WERI-Rb-1 (cell line): Measurements from ENCODE around the gene CDC42BPG.

Experiments
- DNase-seq: peaks from one replicate; pipeline ENCODE4 v3.0.0-alpha.2; 2020
- H3K27ac ChIP-seq: fragments of 250-450 bp; sonication (Bioruptor Pico); 2 replicates; pipeline ENCODE4 v1.5.1; 2020; ENCODE audit warnings: mild to moderate bottlenecking, moderate library complexity
- H3K27me3 ChIP-seq: fragments of 250-450 bp; sonication (Bioruptor Pico); 2 replicates; pipeline ENCODE4 v1.5.1; 2021; ENCODE audit warnings: mild to moderate bottlenecking, low read depth, moderate library complexity; ENCODE audit not compliant: insufficient read depth, severe bottlenecking
- H3K36me3 ChIP-seq: fragments of 250-450 bp; sonication (Bioruptor Pico); 2 replicates; pipeline ENCODE4 v1.5.1; 2020; ENCODE audit warnings: mild to moderate bottlenecking, moderate library complexity
- H3K4me3 ChIP-seq: 2 replicates; pipeline ENCODE4 v1.5.1; 2011; ENCODE audit warnings: low read depth, mild to moderate bottlenecking, control low read depth, low read length
- H3K9me3 ChIP-seq: fragments of 250-450 bp; sonication (Bioruptor Pico); 2 replicates; pipeline ENCODE4 v1.5.1; 2021; ENCODE audit warnings: mild to moderate bottlenecking, moderate library complexity; ENCODE audit not compliant: severe bottlenecking
- TF ChIP-seq, protein P1 (sequence below): IDR thresholded peaks from 2 replicates; pipeline ENCODE4 v1.5.1; 2011; ENCODE audit warnings: low read depth, mild to moderate bottlenecking, control low read depth, inconsistent platforms, low read length

The CDC42BPG gene

DNA sequence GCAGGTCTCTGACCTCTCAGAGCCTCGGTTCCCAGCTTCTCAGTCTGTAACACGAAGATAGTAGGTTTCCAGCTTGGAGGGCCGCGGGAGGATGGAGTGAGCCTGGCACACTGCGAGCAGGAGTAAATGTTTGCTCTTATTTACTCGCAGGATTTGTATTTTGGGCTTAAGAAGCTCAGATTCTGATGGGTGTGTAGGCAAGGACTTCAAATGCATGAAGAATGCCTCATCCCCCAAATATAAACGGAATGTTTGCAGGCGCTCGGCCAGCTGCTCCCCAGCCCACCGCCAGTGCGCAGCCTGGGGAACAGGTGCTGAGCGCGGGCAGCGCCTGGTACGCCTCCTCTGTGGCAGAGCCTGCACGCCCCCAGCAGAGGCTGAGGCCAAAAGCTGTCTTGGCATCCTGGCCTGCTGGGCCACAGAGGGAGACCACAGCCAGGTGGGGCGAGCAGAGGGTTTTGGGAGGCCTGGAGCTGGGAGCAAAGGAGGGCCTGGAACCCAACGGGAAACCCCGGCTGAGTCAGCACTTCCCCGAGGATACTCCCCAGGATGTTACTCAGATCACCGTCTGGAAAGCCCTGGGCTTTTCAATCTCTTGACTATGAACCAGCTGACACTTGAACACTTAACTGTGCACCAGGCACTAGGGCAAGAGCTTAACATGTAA lies 24.6 kb upstream of the CDC42BPG start:
- Histone ChIP-seq H3K36me3 (peaks cover 7% of the 10 kb centered on the region), H3K9me3 (no peaks in the 10 kb centered on the region), H3K4me3 (no peak overlapping the region), H3K27ac (no peak overlapping the region), H3K27me3 (no peaks in the 10 kb centered on the region)
- no peak for DNase-seq
- TF ChIP-seq, protein P1, sequence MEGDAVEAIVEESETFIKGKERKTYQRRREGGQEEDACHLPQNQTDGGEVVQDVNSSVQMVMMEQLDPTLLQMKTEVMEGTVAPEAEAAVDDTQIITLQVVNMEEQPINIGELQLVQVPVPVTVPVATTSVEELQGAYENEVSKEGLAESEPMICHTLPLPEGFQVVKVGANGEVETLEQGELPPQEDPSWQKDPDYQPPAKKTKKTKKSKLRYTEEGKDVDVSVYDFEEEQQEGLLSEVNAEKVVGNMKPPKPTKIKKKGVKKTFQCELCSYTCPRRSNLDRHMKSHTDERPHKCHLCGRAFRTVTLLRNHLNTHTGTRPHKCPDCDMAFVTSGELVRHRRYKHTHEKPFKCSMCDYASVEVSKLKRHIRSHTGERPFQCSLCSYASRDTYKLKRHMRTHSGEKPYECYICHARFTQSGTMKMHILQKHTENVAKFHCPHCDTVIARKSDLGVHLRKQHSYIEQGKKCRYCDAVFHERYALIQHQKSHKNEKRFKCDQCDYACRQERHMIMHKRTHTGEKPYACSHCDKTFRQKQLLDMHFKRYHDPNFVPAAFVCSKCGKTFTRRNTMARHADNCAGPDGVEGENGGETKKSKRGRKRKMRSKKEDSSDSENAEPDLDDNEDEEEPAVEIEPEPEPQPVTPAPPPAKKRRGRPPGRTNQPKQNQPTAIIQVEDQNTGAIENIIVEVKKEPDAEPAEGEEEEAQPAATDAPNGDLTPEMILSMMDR = no peak

DNA sequence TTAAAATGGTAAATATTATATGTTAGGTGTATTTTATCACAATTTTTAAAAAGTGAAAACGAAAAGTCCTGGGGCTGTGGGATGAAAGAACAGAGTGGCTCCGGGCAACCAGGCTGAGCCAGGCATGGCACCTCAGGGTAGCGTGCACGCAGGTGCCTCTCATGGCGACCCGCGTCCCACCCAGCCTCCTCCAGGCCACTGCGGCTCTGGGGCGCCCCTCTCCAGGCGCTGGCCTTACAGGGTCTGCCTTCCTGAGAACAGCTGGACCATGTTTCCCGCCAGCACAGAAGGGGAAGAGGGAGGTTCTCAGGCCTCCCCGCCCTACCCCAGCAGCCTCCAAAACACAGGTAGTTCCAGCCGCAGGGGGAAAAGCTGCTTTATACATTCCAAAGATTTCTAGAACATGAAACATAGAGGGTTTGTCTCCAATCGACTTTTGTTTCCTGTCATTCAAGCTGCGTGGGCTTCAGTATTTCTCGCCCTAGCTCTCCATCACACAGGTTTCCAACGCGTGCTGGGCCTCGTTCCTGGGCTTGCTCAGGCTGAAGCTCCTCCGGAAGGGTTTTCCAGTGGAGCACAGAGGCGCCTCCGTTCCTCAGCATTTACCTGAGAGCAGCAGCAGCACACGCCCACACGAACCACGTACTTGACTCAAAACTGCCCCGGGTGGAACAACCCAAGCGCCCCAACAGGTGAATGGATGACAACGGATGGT lies 23.5 kb upstream of the CDC42BPG start:
- DNase-seq = no peak
- H3K27me3 ChIP-seq = no peaks in the 10 kb centered on the region
- H3K27ac ChIP-seq = no peak overlapping the region
- TF ChIP-seq, protein P1 = no peak
- no peak overlapping the region for H3K4me3 ChIP-seq
- H3K36me3 ChIP-seq = peaks cover 7% of the 10 kb centered on the region; the same call in 1 of the 2 replicates
- no peaks in the 10 kb centered on the region for H3K9me3 ChIP-seq

DNA sequence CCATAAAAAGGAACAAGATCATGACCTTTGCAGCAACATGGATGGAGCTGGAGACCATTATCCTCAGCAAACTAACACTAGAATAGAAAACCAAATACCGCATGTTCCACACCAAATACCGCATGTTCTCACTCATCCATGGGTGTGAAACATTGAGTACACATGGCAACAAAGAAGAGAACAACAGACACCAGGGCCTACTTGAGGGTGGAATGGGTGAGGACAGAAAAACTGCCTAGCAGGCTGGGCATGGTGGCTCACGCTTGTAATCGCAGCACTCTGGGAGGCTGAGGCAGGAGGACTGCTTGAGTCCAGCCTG lies 21.7 kb upstream of the CDC42BPG start:
- no peak overlapping the region for H3K4me3 ChIP-seq
- no peaks in the 10 kb centered on the region; the same call in 1 of the 2 replicates for H3K36me3 ChIP-seq
- no peak for DNase-seq
- no peak overlapping the region for H3K27ac ChIP-seq
- H3K27me3 ChIP-seq = no peaks in the 10 kb centered on the region
- H3K9me3 ChIP-seq = no peaks in the 10 kb centered on the region
- TF ChIP-seq, protein P1 = no peak

DNA sequence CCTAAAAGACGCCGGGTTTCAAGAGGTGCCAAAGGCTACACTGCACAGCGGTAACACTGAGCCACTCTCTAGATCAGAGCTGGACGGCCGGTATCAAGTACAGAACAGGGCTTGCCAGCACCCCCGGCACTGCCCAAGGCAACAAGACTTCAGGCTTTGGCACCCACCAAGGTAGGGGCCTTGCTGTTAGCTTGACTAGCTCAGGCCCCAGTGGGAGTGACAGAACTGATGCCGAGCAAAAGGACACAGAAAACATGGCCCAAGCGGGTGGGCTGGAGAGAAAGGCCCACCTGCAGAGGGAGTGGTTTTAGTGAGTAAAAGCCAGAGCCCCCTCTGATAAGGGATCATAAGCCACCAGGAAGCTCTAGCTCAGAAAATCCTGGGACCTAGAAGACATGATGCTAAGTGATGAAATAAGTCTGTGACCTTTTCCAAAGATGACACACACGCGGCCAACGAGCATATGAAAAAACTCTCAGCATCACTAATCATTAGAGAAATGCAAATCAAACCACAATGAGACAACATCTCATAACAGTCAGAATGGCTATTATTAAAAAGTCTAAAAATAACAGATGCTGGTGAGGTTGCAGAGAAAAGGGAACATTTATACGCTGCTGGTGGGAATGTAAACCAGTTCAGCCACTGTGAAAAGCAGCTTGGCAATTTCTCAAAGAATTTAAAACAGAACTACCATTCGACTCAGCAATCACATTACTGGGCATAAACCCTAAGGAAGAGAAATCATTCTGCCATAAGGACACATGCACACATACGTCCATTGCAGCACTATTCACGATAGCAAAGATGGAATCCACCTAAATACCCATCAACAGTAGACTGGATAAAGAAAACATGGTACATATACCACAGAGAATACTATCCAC lies 21.1 kb upstream of the CDC42BPG start:
- no peaks in the 10 kb centered on the region for H3K9me3 ChIP-seq
- H3K27ac ChIP-seq = no peak overlapping the region
- no peaks in the 10 kb centered on the region; the same call in 1 of the 2 replicates for H3K36me3 ChIP-seq
- TF ChIP-seq, protein P1 = no peak
- no peak overlapping the region for H3K4me3 ChIP-seq
- no peak for DNase-seq
- no peaks in the 10 kb centered on the region for H3K27me3 ChIP-seq

DNA sequence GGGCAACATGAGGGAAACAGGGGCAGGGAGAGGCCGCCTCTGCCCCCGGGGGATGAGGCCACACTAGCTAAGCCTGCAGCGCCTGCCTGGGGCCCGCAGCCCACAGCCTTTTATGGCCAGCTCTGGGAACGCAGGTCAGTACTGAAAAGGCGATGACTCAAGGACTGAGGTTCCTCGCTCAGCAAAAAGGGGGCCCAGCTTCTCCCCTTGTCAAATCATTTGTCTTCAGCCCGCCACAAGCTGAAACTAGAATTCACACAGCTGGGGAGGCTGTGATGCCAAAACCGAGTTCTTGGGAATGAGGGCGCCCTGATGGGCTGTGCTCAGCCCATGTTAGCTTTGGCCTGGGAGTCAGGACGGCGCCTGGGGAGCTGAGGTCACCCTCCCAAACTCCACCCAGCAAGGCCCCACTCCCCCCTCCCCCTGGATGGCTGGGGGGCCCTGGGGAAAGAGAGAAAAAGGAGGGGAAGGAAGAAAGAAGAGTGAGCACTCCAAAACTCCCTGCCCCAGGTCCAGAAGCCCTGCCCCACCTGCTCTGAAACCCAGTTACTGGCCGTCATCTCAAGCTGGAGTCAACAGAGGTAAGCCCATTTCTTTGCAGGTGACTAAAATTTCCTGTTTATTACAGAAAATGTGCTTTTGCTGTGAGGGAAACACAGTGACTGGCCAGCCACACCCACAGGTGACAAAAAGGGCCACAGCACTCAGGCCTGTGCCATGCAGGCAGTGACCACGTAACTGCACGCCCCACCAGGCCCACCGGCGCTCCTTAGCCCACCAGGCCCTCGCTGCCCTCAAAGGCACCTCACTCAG lies 20.2 kb upstream of the CDC42BPG start:
- H3K4me3 ChIP-seq = no peak overlapping the region
- TF ChIP-seq, protein P1 = no peak
- peak overlapping the region; percentile 67 for H3K27ac ChIP-seq
- no peak for DNase-seq
- peaks cover 1% of the 10 kb centered on the region for H3K36me3 ChIP-seq
- no peaks in the 10 kb centered on the region for H3K9me3 ChIP-seq
- H3K27me3 ChIP-seq = no peaks in the 10 kb centered on the region
